Kidney glomerular epithelial cell (primary cell): Measurements from ENCODE around the gene LAPTM4A.
"Not testable (repeated sequence)": the region's sequence is repeated elsewhere in the genome, so short reads cannot be mapped to it uniquely, and the experiment has no call there.

Experiments
- DNase-seq: peaks from one replicate; lab custom pipeline; 2025; lab: John Stamatoyannopoulos, UW

The LAPTM4A gene

GRCh38 chr2:20076757-20077156, 25.3 kb upstream of the LAPTM4A start:
- DNase-seq, result no peak

GRCh38 chr2:20074901-20075300, 23.5 kb upstream of the LAPTM4A start:
- DNase-seq, result no peak

DNA sequence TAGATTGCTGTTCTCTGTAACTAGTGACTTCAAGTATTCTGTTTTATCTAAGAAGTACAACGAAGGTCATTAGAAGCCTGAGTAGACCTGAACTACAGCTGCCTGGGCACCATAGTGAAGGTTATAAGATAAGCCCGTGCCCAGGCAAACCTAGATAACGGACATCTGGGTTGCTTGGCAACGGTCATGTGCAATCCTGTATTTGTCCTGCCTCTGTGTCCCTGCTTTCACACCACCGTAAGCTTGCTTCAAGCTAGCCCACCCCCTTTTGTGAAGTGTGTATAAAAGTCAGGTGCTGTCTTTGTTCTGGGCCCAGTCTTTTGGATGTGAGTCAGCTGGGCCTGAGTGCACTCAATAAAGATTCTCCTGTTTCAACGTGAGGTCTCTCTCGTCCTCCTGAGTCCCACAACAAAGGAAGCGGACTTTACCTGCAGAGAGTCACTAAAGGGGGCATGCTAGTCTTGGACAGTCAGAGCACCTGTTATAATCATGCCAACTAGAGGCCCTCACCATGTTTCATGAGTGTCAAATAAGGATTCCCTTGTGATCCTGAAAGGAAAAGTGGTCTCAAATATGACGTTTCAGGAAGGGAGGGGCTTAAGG, 22.7 kb upstream of the LAPTM4A start:
- not testable (repeated sequence) for DNase-seq

- DNase-seq, result no peak
These were observed 22.0 kb upstream of the LAPTM4A start for GRCh38 chr2:20073460-20073859.

GRCh38 chr2:20072436-20073158, 21.2 kb upstream of the LAPTM4A start:
- DNase-seq, result no peak

GRCh38 chr2:20071397-20072383, 20.3 kb upstream of the LAPTM4A start:
- DNase-seq, result no peak

- no peak for DNase-seq
These were observed 18.3 kb upstream of the LAPTM4A start for GRCh38 chr2:20069756-20070155.

- DNase-seq, result peak; percentile 73
These were observed 16.7 kb upstream of the LAPTM4A start for GRCh38 chr2:20067992-20068584.

- peak; percentile 71 for DNase-seq
These were observed 14.6 kb upstream of the LAPTM4A start for GRCh38 chr2:20065885-20066602.

GRCh38 chr2:20064841-20065240, 13.4 kb upstream of the LAPTM4A start:
- DNase-seq, result no peak

DNA sequence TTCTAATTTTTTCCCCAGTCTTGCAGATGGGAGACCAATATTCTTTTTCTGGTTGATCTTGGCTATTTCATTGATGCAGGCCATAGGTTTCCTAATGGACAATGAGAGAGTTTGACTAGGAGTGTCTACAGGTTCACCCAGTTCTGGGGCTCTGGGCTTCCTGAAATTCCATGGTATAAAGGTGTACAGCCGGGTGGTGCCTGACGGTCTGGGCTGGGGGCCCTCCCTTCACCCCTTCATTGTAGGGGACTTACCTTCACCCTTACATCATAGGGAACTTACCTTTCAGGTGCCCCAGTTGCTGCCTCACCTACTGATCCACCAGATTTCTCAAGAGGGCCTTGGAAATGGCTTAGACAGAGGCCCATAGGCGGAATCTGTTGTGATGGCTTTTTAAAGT, 13.0 kb upstream of the LAPTM4A start:
- no peak for DNase-seq

GRCh38 chr2:20062615-20063545, 11.5 kb upstream of the LAPTM4A start:
- DNase-seq, result no peak

GRCh38 chr2:20061940-20062339, 10.5 kb upstream of the LAPTM4A start:
- DNase-seq, result no peak

DNA sequence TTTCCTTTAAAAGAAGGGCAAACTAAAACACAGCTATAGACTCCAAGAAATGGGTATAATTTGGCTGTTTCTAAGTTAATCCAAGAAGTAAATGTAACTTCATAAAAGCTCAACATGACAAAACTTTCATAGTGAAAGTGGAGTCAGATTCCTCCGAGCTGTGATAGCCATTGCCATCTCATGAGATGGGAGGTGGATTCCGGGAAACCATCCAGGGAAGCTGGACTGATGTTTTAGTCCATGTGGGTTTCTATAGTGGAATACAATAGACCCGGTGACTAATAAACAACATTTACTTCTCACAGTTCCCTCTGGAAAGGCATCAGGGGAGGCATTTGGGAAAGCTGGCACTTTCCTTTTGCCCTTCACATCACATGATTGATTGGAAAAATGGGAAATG, 10.0 kb upstream of the LAPTM4A start:
- no peak for DNase-seq

DNA sequence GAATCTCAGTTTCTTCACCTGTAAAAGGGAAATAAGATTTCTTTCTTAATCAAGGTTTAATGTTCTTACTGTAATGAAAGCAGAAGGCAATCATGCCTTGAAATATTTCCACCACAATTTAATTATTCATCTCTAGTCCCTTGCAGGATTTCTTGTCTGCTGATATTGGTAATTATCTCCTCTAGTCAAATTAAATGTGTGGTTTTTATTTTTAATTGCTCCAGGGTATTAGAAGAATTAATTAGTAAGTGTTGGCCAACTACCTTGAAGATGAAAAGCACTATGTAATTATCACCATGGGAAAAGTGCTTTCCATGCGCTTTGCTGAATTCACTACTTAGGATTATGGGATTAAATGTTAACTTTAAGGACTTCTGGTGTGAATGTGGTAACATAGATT, 8.7 kb upstream of the LAPTM4A start:
- no peak for DNase-seq

GRCh38 chr2:20057268-20057667, 5.8 kb upstream of the LAPTM4A start:
- no peak for DNase-seq

- DNase-seq, result peak; percentile 19
These were observed 3.5 kb upstream of the LAPTM4A start for GRCh38 chr2:20054931-20055330.

GRCh38 chr2:20054119-20054518, 2.7 kb upstream of the LAPTM4A start:
- DNase-seq, result no peak

GRCh38 chr2:20052861-20053281, 1.4 kb upstream of the LAPTM4A start:
- DNase-seq, result peak; percentile 90

GRCh38 chr2:20052229-20052851, 912 bp upstream of the LAPTM4A start:
- peak; percentile 90 for DNase-seq
